IMR-90 (cell line): Measurements from ENCODE around the gene ADAMTS10. TPM values are rescaled to one million over a fixed set of nuclear protein-coding genes. Genes with fewer than 3 reads are reported as not detected.

Experiments
- ATAC-seq: fragments of 200-7000 bp; cut with Tn5 transposase; 2 replicates; pipeline ENCODE4 v1.9.1; 2020; ENCODE audit warnings: low read depth, mild to moderate bottlenecking, moderate library complexity
- BruUV-seq: library from RNA; stranded (reverse); fragments of 400-500 nt; replicated peaks from 2 replicates; lab custom pipeline; 2021; lab: Mats Ljungman, UMichigan
- CTCF ChIA-PET: fragments of 300-600 bp; formaldehyde crosslinking; extraction: SDS; loops from one replicate; lab custom pipeline; 2021; ENCODE audit warnings: antibody characterized with exemption; lab: Yijun Ruan, JAX
- POLR2A ChIA-PET: fragments of 300-600 bp; sonication (Branson Sonifier 250); formaldehyde crosslinking; loops from one replicate; lab custom pipeline; 2022; ENCODE audit warnings: antibody characterized with exemption; ENCODE audit not compliant: unreplicated experiment; lab: Charles Lee
- DNase-seq: peaks from one replicate; pipeline ENCODE4 v3.0.0; 2013
- H2AFZ ChIP-seq: replicated peaks from 2 replicates; pipeline ENCODE3; 2013; ENCODE audit warnings: low read length, mild to moderate bottlenecking; ENCODE audit not compliant: poor library complexity
- H2AK5ac ChIP-seq: 2 replicates; pipeline ENCODE4 v1.6.1; 2013; ENCODE audit warnings: low read depth, low read length, inconsistent platforms
- H2AK9ac ChIP-seq: replicated peaks from 2 replicates; pipeline ENCODE3; 2013; ENCODE audit warnings: mild to moderate bottlenecking, low read depth, low read length, moderate library complexity; ENCODE audit not compliant: poor library complexity
- H2BK120ac ChIP-seq: 2 replicates; pipeline ENCODE4 v1.6.1; 2013; ENCODE audit warnings: low read depth, low read length, inconsistent platforms
- H2BK15ac ChIP-seq: 3 replicates; pipeline ENCODE4 v1.6.1; 2013; ENCODE audit warnings: low read depth, low read length, inconsistent platforms
- H2BK20ac ChIP-seq: 2 replicates; pipeline ENCODE4 v1.6.1; 2013; ENCODE audit warnings: low read depth, mild to moderate bottlenecking, inconsistent platforms, low read length, moderate library complexity
- H2BK5ac ChIP-seq: 2 replicates; pipeline ENCODE4 v1.6.1; 2013; ENCODE audit warnings: mild to moderate bottlenecking, low read depth, low read length, inconsistent platforms; ENCODE audit not compliant: poor library complexity, severe bottlenecking
- H3K14ac ChIP-seq: replicated peaks from 2 replicates; pipeline ENCODE4 v1.6.1; 2013; ENCODE audit warnings: low read depth, low read length, inconsistent platforms
- H3K18ac ChIP-seq: 2 replicates; pipeline ENCODE4 v1.6.1; 2013; ENCODE audit warnings: low read depth, low read length, control low read depth
- H3K23ac ChIP-seq: 2 replicates; pipeline ENCODE4 v1.6.1; 2013; ENCODE audit warnings: low read depth, low read length, inconsistent platforms
- H3K27ac ChIP-seq: 2 replicates; pipeline ENCODE4 v1.5.1; 2013; ENCODE audit warnings: mild to moderate bottlenecking, control low read depth, low read length; ENCODE audit not compliant: insufficient read depth
- H3K27me3 ChIP-seq: 2 replicates; pipeline ENCODE4 v1.6.1; 2013; ENCODE audit warnings: low read length; ENCODE audit not compliant: control insufficient read depth, insufficient read depth
- H3K36me3 ChIP-seq: 2 replicates; pipeline ENCODE4 v1.6.1; 2013; ENCODE audit warnings: low read length, mixed read lengths; ENCODE audit not compliant: control insufficient read depth, insufficient read depth
- H3K4ac ChIP-seq: 2 replicates; pipeline ENCODE4 v1.6.1; 2013; ENCODE audit warnings: low read depth, low read length, inconsistent platforms
- H3K4me1 ChIP-seq: 2 replicates; pipeline ENCODE4 v1.6.1; 2013; ENCODE audit warnings: low read length, mixed read lengths; ENCODE audit not compliant: control insufficient read depth, insufficient read depth
- H3K4me2 ChIP-seq: 2 replicates; pipeline ENCODE4 v1.6.1; 2013; ENCODE audit warnings: low read depth, mild to moderate bottlenecking, control low read depth, low read length, moderate library complexity
- H3K4me3 ChIP-seq: 2 replicates; pipeline ENCODE4 v1.5.1; 2013; ENCODE audit warnings: low read depth, mild to moderate bottlenecking, control low read depth, low read length, moderate library complexity; ENCODE audit not compliant: insufficient read depth
- H3K56ac ChIP-seq: 2 replicates; pipeline ENCODE4 v1.6.1; 2013; ENCODE audit warnings: low read length, inconsistent platforms; ENCODE audit not compliant: insufficient read depth; ENCODE audit errors: extremely low read depth
- H3K79me1 ChIP-seq, 2 experiments: 2 replicates each; pipeline ENCODE4 v1.6.1; 2013; ENCODE audit warnings: low read length in 2 of 2, inconsistent platforms in 1 of 2, low read depth in 1 of 2
- H3K9ac ChIP-seq: 2 replicates; pipeline ENCODE4 v1.6.1; 2013; ENCODE audit warnings: low read depth, low read length, control low read depth
- H3K9me1 ChIP-seq: 2 replicates; pipeline ENCODE4 v1.6.1; 2013; ENCODE audit warnings: low read length, inconsistent platforms; ENCODE audit not compliant: insufficient read depth
- H3K9me3 ChIP-seq: 2 replicates; pipeline ENCODE4 v1.6.1; 2013; ENCODE audit warnings: low read length; ENCODE audit not compliant: control insufficient read depth, insufficient read depth
- H4K20me1 ChIP-seq: 2 replicates; pipeline ENCODE4 v1.6.1; 2013; ENCODE audit warnings: low read length, inconsistent platforms; ENCODE audit not compliant: insufficient read depth
- H4K5ac ChIP-seq: 2 replicates; pipeline ENCODE4 v1.6.1; 2013; ENCODE audit warnings: mild to moderate bottlenecking, low read depth, low read length, control low read depth
- H4K8ac ChIP-seq, 2 experiments: 2 replicates each; pipeline ENCODE4 v1.6.1; 2013; ENCODE audit warnings: low read depth in 2 of 2, low read length in 2 of 2, control low read depth in 1 of 2, inconsistent platforms in 1 of 2
- H4K91ac ChIP-seq: 2 replicates; pipeline ENCODE4 v1.6.1; 2013; ENCODE audit warnings: low read depth, low read length, inconsistent platforms; ENCODE audit not compliant: insufficient read depth
- BHLHE40 ChIP-seq: fragments of 150-350 bp; IDR thresholded peaks from 2 replicates; pipeline ENCODE4 v1.6.1; 2016; ENCODE audit warnings: mild to moderate bottlenecking, low read depth, low read length
- CEBPB ChIP-seq: IDR thresholded peaks from 2 replicates; pipeline ENCODE4 v1.6.1; 2012; ENCODE audit warnings: low read depth, low read length, improper control_type of control experiment
- CHD1 ChIP-seq: IDR thresholded peaks from 2 replicates; pipeline ENCODE4 v1.6.1; 2012; ENCODE audit warnings: low read depth, low read length, improper control_type of control experiment
- CTCF ChIP-seq: conservative IDR thresholded peaks from 2 replicates; pipeline ENCODE4 v1.5.1; 2012; ENCODE audit warnings: mild to moderate bottlenecking, low read depth, low read length, improper control_type of control experiment
- FOS ChIP-seq: fragments of 150-350 bp; IDR thresholded peaks from 2 replicates; pipeline ENCODE4 v1.6.1; 2016; ENCODE audit warnings: low read depth, low read length
- MAZ ChIP-seq: IDR thresholded peaks from 2 replicates; pipeline ENCODE4 v1.6.1; 2012; ENCODE audit warnings: low read depth, mild to moderate bottlenecking, low read length, improper control_type of control experiment, moderate library complexity, borderline replicate concordance
- MXI1 ChIP-seq: IDR thresholded peaks from 2 replicates; pipeline ENCODE4 v1.6.1; 2012; ENCODE audit warnings: low read depth, mild to moderate bottlenecking, low read length, moderate library complexity, borderline replicate concordance
- NFE2L2 ChIP-seq: fragments of 150-350 bp; IDR thresholded peaks from 2 replicates; pipeline ENCODE4 v1.6.1; 2016; ENCODE audit warnings: low read depth, mild to moderate bottlenecking, low read length
- POLR2A ChIP-seq: IDR thresholded peaks from 2 replicates; pipeline ENCODE4 v1.6.1; 2012; ENCODE audit warnings: mild to moderate bottlenecking, low read depth, low read length
- RAD21 ChIP-seq: IDR thresholded peaks from 2 replicates; pipeline ENCODE4 v1.6.1; 2012; ENCODE audit warnings: low read length, improper control_type of control experiment
- RCOR1 ChIP-seq: IDR thresholded peaks from 2 replicates; pipeline ENCODE4 v1.6.1; 2012; ENCODE audit warnings: mild to moderate bottlenecking, low read length, improper control_type of control experiment; ENCODE audit not compliant: insufficient replicate concordance
- RFX5 ChIP-seq: IDR thresholded peaks from 2 replicates; pipeline ENCODE4 v1.8.0; 2012; ENCODE audit warnings: low read depth, mild to moderate bottlenecking, low read length, moderate library complexity
- SMC3 ChIP-seq: fragments of 150-350 bp; IDR thresholded peaks from 2 replicates; pipeline ENCODE4 v1.6.1; 2016; ENCODE audit warnings: low read depth, mild to moderate bottlenecking, antibody characterized with exemption, low read length, moderate library complexity
- WGBS, 2 experiments: methylation state at CpG; one replicate each; pipeline versions ENCODE4 v1.1.5 to v1.1.7; 2013; ENCODE audit warnings: missing lambda C conversion rate in 2 of 2; ENCODE audit not compliant: insufficient read length in 1 of 2; ENCODE audit errors: extremely low coverage in 2 of 2; 5-methylcytosine and 5-hydroxymethylcytosine counted together
- dilution Hi-C: fragments of 300-500 bp; cut with HindIII; formaldehyde crosslinking; loops from one replicate; pipeline ENCODE4 v1.14.3; 2018; ENCODE audit warnings: low sequenced_read_pairs; ENCODE audit not compliant: unreplicated experiment
- in situ Hi-C: fragments of 300-500 bp; cut with MboI; formaldehyde crosslinking; loops from 3 replicates; pipeline ENCODE4 v1.14.3; 2019; ENCODE audit warnings: low sequenced_read_pairs, inconsistent platforms, mixed read lengths
- intact Hi-C: fragments of 100-400 bp; cut with micrococcal nuclease; formaldehyde crosslinking; loops from 2 replicates; pipeline ENCODE4 v1.10.0; 2022
- polyA plus RNA-seq, 3 experiments: library from polyadenylated mRNA; depleted of rRNA; stranded (reverse); fragments of >200 nt; gene quantifications; 2 replicates each; pipeline ENCODE4 v1.2.3, GENCODE V29; 2012; ENCODE audit warnings: low replicate concordance in 1 of 3
- total RNA-seq: library from RNA; depleted of rRNA; stranded (reverse); fragments of >200 nt; gene quantifications from 2 replicates; pipeline ENCODE4 v1.2.3, GENCODE V29; 2012
- TF ChIP-seq, protein P1 (sequence below): fragments of 150-350 bp; IDR thresholded peaks from 2 replicates; pipeline ENCODE4 v1.6.1; 2016; ENCODE audit warnings: low read depth, mild to moderate bottlenecking, low read length, moderate library complexity, borderline replicate concordance

ADAMTS10 gene
- total and polyA plus RNA-seq, 2 of the 4 experiments (the other 2 are of a cell fraction): 3.4 to 11.5 TPM

GRCh38 chr19:8640402-8641004 is 30.0 kb upstream of the ADAMTS10 start:
- Histone ChIP-seq H3K27ac (no peak overlapping the region), H4K5ac (no peak overlapping the region), H3K9ac (no peak overlapping the region), H3K36me3 (no peaks in the 10 kb centered on the region), H4K8ac (no peak overlapping the region), H3K9me3 (0 out of 2 replicates have a peak, but pooled peaks cover 2% of the 10 kb centered on the region), H2AK5ac (no peak overlapping the region), H3K4me1 (peaks cover 6% of the 10 kb centered on the region), H3K9me1 (0 out of 2 replicates have a peak, but pooled peaks cover 3% of the 10 kb centered on the region), H3K4me3 (no peak overlapping the region), H3K23ac (no peak overlapping the region), H2BK15ac (no peak overlapping the region), H3K4me2 (no peak overlapping the region), H2BK120ac (no peak overlapping the region), H2BK20ac (no peak overlapping the region), H3K79me1 (no peaks in the 10 kb centered on the region), H3K14ac (no peak overlapping the region), H3K56ac (no peak overlapping the region), H4K20me1 (no peaks in the 10 kb centered on the region), H2AK9ac (no peak overlapping the region), H2BK5ac (no peak overlapping the region), H4K91ac (no peak overlapping the region), H3K18ac (no peak overlapping the region), H3K4ac (no peak overlapping the region), H3K27me3 (peaks cover 6% of the 10 kb centered on the region), H2AFZ (no peak overlapping the region)
- dilution Hi-C loops: no loop called here
- ChIA-PET CTCF (no interaction called here), POLR2A (no interaction called here)
- intact Hi-C loops: no loop called here
- in situ Hi-C loops: no loop called here
- no peak for TF ChIP-seq POLR2A
- TF ChIP-seq MXI1: no peak
- no peak for TF ChIP-seq CHD1
- TF ChIP-seq MAZ: no peak
- TF ChIP-seq FOS: no peak
- no peak for TF ChIP-seq RFX5
- TF ChIP-seq, protein P1, sequence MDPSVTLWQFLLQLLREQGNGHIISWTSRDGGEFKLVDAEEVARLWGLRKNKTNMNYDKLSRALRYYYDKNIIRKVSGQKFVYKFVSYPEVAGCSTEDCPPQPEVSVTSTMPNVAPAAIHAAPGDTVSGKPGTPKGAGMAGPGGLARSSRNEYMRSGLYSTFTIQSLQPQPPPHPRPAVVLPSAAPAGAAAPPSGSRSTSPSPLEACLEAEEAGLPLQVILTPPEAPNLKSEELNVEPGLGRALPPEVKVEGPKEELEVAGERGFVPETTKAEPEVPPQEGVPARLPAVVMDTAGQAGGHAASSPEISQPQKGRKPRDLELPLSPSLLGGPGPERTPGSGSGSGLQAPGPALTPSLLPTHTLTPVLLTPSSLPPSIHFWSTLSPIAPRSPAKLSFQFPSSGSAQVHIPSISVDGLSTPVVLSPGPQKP: no peak
- TF ChIP-seq BHLHE40: no peak
- TF ChIP-seq RAD21: no peak
- no peak for TF ChIP-seq RCOR1
- TF ChIP-seq CEBPB: no peak
- no peak for TF ChIP-seq CTCF
- no peak for TF ChIP-seq SMC3
- no peak for TF ChIP-seq NFE2L2
- ATAC-seq (no peak), DNase-seq (no peak)
- 17% methylated on average over 1 of the region's 12 CpGs; no CpG with 5 or more reads in 1 of the 2 experiments for WGBS, 2 experiments
- BruUV-seq: no TSS peak
